Measurements from ENCODE around the gene TMEM31.

DNA sequence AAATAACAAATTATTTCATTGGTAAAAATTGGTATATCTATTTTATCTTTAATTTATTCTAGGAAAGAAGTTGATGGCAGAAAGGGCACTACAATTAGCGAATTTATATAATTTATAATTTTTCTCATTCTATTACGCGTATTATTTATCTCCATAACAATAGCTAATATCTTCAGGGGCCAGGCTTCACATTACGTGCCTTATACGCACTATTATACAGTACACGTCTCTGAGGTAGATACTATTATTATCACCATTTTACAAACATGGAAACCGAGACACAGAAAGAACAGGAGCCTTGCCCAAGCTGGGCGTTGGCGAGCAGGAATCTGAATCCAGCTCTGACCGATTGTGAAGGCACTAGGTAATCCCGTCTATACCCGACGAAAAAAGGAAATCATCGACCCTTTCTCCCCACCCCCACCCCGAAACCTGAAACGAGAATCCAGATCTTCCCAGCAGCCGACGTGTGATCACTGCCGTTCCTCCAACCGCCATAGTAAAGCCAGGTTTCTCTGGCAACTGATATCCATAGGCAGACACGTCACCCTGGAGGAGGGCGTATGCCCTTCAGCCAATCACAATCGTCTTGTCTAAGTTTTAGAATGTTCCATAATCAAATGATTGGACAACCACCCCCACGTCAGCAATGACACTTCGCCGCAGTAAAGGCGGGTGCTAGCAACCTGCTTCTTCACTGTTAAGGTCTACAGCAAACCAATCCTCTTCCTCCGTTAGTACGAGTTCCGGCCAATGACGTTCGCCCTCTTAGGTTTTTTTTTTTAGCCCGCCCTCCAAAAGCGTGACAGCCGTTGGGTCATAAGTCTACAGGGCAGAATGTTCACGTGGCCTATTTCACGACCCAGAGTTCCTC, 24.3 kb upstream of the TMEM31 start, which contains the start of gene MORF4L2:
- TF ChIP-seq POLR2A (IDR thresholded peaks at IDR 0.05; ENCODE audit: low read length): peak; percentile 97
- TF ChIP-seq GATA1 (IDR thresholded peaks at IDR 0.05; ENCODE audit: low read depth, low read length): no peak

Data from erythroblast (primary cell).